K562 (cell line): ENCODE results near the gene PTGER3. TPM values are rescaled to one million over a fixed set of nuclear protein-coding genes. Genes with fewer than 3 reads are reported as not detected.

ENCODE experiments used
- ADNP ChIP-seq: fragments of 200-800 bp; sonication (Bioruptor generic); IDR thresholded peaks from 2 replicates; pipeline ENCODE4 v1.6.1; 2016; ENCODE audit warnings: missing genetic modification characterization, missing compliant biosample characterization
- AFF4 ChIP-seq: sonication (generic); formaldehyde crosslinking; IDR thresholded peaks from 2 replicates; pipeline ENCODE4 v1.8.0; 2023; ENCODE audit warnings: mild to moderate bottlenecking, missing genetic modification reagents
- ARID3B ChIP-seq: fragments of 250-450 bp; sonication (Bioruptor Pico); IDR thresholded peaks from 2 replicates; pipeline ENCODE4 v1.4.0; 2020; ENCODE audit warnings: borderline replicate concordance
- CREBBP ChIP-seq: IDR thresholded peaks from one replicate; pipeline ENCODE4 v1.6.1; 2012; ENCODE audit warnings: low read depth, mild to moderate bottlenecking, control low read depth, inconsistent platforms, low read length
- PHB ChIP-seq: fragments of 250-450 bp; sonication (Bioruptor Pico); IDR thresholded peaks from 2 replicates; pipeline ENCODE4 v1.5.0; 2021
- SMC3 ChIP-seq: conservative IDR thresholded peaks from 2 replicates; pipeline ENCODE4 v1.6.1; 2011; ENCODE audit warnings: low read depth, low read length, improper control_type of control experiment; ENCODE audit not compliant: insufficient read depth
- TARDBP ChIP-seq: fragments of 450-650 bp; IDR thresholded peaks from 2 replicates; pipeline ENCODE4 v1.6.1; 2016
- THAP7 ChIP-seq: fragments of 250-450 bp; sonication (Bioruptor Pico); IDR thresholded peaks from 2 replicates; pipeline ENCODE4 v1.5.0; 2021
- XRCC3 ChIP-seq: fragments of 450-650 bp; IDR thresholded peaks from 2 replicates; pipeline ENCODE4 v1.6.1; 2017; ENCODE audit warnings: mild to moderate bottlenecking, moderate library complexity
- ZBTB8A ChIP-seq: fragments of 450-650 bp; IDR thresholded peaks from 2 replicates; pipeline ENCODE4 v1.6.1; 2018; ENCODE audit warnings: mild to moderate bottlenecking, moderate library complexity; ENCODE audit not compliant: partially characterized antibody
- ZFP91 ChIP-seq: sonication (generic); formaldehyde crosslinking; IDR thresholded peaks from 2 replicates; pipeline ENCODE4 v1.8.0; 2022; ENCODE audit warnings: mild to moderate bottlenecking, missing genetic modification reagents
- ZNF263 ChIP-seq: sonication (generic); formaldehyde crosslinking; IDR thresholded peaks from 2 replicates; pipeline ENCODE4 v1.8.0; 2022; ENCODE audit warnings: mild to moderate bottlenecking, missing genetic modification reagents, borderline replicate concordance
- ZNF668 ChIP-seq: fragments of 250-450 bp; sonication (Bioruptor Pico); IDR thresholded peaks from 2 replicates; pipeline ENCODE4 v1.8.0; 2022; ENCODE audit warnings: mild to moderate bottlenecking, inconsistent platforms
- ZNF77 ChIP-seq: fragments of 250-450 bp; sonication (Bioruptor Pico); IDR thresholded peaks from 2 replicates; pipeline ENCODE4 v1.5.0; 2020
- polyA plus RNA-seq, 8 experiments: library from polyadenylated mRNA; depleted of rRNA in 4 of 8; stranded (reverse) in 5 of 8; unstranded in 3 of 8; fragments of >200 nt; fragmentation: Nextera tagmentation in 2 of 8; fragmentation: Illumina TruSeq in 1 of 8; extraction: Ambion mirVana in 2 of 8; extraction: Trizol in 1 of 8; gene quantifications; 2 replicates each; pipeline versions ENCODE4 v1.2.1 to v1.2.3, GENCODE V29; 2011 to 2014; ENCODE audit warnings: inconsistent platforms in 1 of 8, missing spikeins in 1 of 8
- total RNA-seq, 7 experiments: library from RNA; depleted of rRNA in 6 of 7; stranded (reverse); fragments of >200 nt in 6 of 7; fragmentation: Illumina TruSeq in 2 of 7; extraction: Trizol in 2 of 7; gene quantifications; 2 replicates each; pipeline versions ENCODE4 v1.2.1 to v1.2.3, GENCODE V29; 2011 to 2021; ENCODE audit warnings: low replicate concordance in 1 of 7
- TF ChIP-seq, protein P1 (sequence below): sonication (generic); formaldehyde crosslinking; IDR thresholded peaks from 2 replicates; pipeline ENCODE4 v1.8.1; 2023; ENCODE audit warnings: mild to moderate bottlenecking, missing genetic modification reagents
- TF ChIP-seq, protein P2 (sequence below): fragments of 200-400 bp; formaldehyde crosslinking; IDR thresholded peaks from 2 replicates; pipeline ENCODE4 v1.6.1; 2017; ENCODE audit warnings: mild to moderate bottlenecking, low read depth, low read length, moderate library complexity

PTGER3 gene
- total and polyA plus RNA-seq, 9 of the 15 experiments (the other 6 are each of a cell fraction or from before 2014, with no cell fraction given) = 3.8 to 28.5 (median 14.2) TPM

DNA sequence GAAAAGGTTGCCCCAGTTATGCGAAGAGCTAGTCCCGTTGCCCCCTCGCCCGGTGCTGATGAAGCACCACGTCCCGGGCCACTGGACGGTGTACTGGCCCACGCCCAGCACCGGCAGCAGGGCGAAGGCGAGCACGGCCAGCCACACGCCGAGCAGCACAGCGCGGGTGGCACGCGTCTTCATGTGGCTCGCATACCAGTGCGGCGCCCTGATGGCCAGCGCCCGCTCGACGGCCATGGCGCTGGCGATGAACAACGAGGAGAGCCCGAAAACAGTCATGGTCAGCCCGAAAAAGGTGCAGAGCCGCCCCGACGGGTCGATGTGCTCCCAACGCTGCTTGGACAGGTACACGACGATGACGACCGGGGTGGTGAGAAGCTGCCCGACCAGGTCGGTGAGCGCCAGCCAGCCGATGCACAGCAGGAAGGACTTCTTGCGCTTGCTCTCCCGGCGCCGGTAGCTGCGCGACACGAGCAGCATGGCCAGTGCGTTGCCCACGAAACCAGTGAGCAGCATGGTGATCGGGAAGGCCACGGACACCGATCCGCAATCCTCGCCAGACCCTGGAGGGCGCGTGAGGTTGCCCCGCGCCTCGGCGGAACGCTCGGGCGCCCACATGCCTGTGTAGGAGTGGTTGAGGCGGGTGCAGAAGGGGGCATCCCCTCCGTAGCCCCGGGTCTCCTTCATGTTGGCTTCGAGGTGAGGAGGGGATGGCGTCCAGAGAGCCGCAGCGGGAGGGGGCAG lies 553 bp downstream of the PTGER3 start (continued):
- TF ChIP-seq ARID3B (CRISPR knock-in tag) = no peak
- peak; percentile 68; the same call in 1 of the 2 replicates for TF ChIP-seq AFF4 (CRISPR knock-in tag)
- no peak for TF ChIP-seq CREBBP
- no peak for TF ChIP-seq ZBTB8A
- TF ChIP-seq ZNF263 (CRISPR knock-in tag) = no peak
- no peak for TF ChIP-seq TARDBP
- no peak for TF ChIP-seq SMC3
- TF ChIP-seq ZNF77 = no peak
- no peak for TF ChIP-seq XRCC3
- no peak for TF ChIP-seq ZNF668 (CRISPR knock-in tag)
- TF ChIP-seq, protein P1, sequence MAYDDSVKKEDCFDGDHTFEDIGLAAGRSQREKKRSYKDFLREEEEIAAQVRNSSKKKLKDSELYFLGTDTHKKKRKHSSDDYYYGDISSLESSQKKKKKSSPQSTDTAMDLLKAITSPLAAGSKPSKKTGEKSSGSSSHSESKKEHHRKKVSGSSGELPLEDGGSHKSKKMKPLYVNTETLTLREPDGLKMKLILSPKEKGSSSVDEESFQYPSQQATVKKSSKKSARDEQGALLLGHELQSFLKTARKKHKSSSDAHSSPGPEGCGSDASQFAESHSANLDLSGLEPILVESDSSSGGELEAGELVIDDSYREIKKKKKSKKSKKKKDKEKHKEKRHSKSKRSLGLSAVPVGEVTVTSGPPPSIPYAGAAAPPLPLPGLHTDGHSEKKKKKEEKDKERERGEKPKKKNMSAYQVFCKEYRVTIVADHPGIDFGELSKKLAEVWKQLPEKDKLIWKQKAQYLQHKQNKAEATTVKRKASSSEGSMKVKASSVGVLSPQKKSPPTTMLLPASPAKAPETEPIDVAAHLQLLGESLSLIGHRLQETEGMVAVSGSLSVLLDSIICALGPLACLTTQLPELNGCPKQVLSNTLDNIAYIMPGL (CRISPR knock-in tag) = no peak; the same call in 1 of the 2 replicates
- no peak for TF ChIP-seq ADNP
- no peak for TF ChIP-seq THAP7 (CRISPR knock-in tag)
- TF ChIP-seq, protein P2, sequence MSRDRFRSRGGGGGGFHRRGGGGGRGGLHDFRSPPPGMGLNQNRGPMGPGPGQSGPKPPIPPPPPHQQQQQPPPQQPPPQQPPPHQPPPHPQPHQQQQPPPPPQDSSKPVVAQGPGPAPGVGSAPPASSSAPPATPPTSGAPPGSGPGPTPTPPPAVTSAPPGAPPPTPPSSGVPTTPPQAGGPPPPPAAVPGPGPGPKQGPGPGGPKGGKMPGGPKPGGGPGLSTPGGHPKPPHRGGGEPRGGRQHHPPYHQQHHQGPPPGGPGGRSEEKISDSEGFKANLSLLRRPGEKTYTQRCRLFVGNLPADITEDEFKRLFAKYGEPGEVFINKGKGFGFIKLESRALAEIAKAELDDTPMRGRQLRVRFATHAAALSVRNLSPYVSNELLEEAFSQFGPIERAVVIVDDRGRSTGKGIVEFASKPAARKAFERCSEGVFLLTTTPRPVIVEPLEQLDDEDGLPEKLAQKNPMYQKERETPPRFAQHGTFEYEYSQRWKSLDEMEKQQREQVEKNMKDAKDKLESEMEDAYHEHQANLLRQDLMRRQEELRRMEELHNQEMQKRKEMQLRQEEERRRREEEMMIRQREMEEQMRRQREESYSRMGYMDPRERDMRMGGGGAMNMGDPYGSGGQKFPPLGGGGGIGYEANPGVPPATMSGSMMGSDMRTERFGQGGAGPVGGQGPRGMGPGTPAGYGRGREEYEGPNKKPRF = no peak
- no peak; the same call in 1 of the 2 replicates for TF ChIP-seq ZFP91 (CRISPR knock-in tag)
- no peak for TF ChIP-seq PHB
